ENCODE data around the gene SUN5. TPM values are rescaled to one million over a fixed set of nuclear protein-coding genes. Genes with fewer than 3 reads are reported as not detected.

The SUN5 gene
- total RNA-seq, 2 experiments from 2014 or later: not detected

GRCh38 chr20:32941155-32941885 lies 62.9 kb downstream of the SUN5 start:
- Histone ChIP-seq H3K9me3 (ENCODE audit: control insufficient read depth in 1 of 2, insufficient read depth in 1 of 2, low read length in 2 of 2) (no peaks in the 10 kb centered on the region), H3K27ac (ENCODE audit: low read depth in 1 of 2, low read length in 2 of 2) (no peak overlapping the region), H3K4me3 (ENCODE audit: low read length) (no peak overlapping the region), H3K27me3 (ENCODE audit: control insufficient read depth in 1 of 2, insufficient read depth in 2 of 2, low read length in 2 of 2) (no peaks in the 10 kb centered on the region), H3K4me1 (ENCODE audit: insufficient read depth, low read length) (peaks cover 13% of the 10 kb centered on the region), H3K36me3 (ENCODE audit: insufficient read depth, low read length) (no peaks in the 10 kb centered on the region)
- Mint-ChIP-seq H3K4me1 (ENCODE audit: low read depth) (peaks cover 12% of the 10 kb centered on the region), H3K27ac (no peak overlapping the region), H3K9me3 (peaks cover 2% of the 10 kb centered on the region), H3K27me3 (no peaks in the 10 kb centered on the region), H3K36me3 (ENCODE audit: low read depth) (peaks cover 5% of the 10 kb centered on the region), H3K4me3 (no peak overlapping the region)
- DNase-seq (no peak), ATAC-seq (ENCODE audit: poor library complexity) (no peak)
- TF ChIP-seq CTCF (IDR thresholded peaks at IDR 0.05): no peak
- POLR2A ChIA-PET: no interaction called here
- CTCF ChIA-PET: no interaction called here
- intact Hi-C loops (cut with DNase I, micrococcal nuclease): loop anchor here in 1 of 2 experiments (5.0 to 10.0 kb wide), 2 partner anchors 53 to 154 kb away; no protein-coding TSS in a partner anchor

GRCh38 chr20:32934580-32934979 lies 69.7 kb downstream of the SUN5 start:
- H3K36me3 ChIP-seq (ENCODE audit: insufficient read depth, low read length): no peaks in the 10 kb centered on the region
- no peak overlapping the region for H3K27ac ChIP-seq (ENCODE audit: low read depth in 1 of 2, low read length in 2 of 2)
- no peaks in the 10 kb centered on the region for H3K27me3 Mint-ChIP-seq
- ChIA-PET POLR2A (no interaction called here), CTCF (no interaction called here)
- no peak for TF ChIP-seq CTCF (IDR thresholded peaks at IDR 0.05)
- ATAC-seq (ENCODE audit: poor library complexity): no peak
- intact Hi-C loops (cut with DNase I, micrococcal nuclease): no loop called here
- peaks cover 0 to 3% of the 10 kb centered on the region in 2 experiments for H3K9me3 ChIP-seq (ENCODE audit: control insufficient read depth in 1 of 2, insufficient read depth in 1 of 2, low read length in 2 of 2)
- peaks cover 5% of the 10 kb centered on the region for H3K4me1 Mint-ChIP-seq (ENCODE audit: low read depth)
- no peaks in the 10 kb centered on the region for H3K27me3 ChIP-seq (ENCODE audit: control insufficient read depth in 1 of 2, insufficient read depth in 2 of 2, low read length in 2 of 2)
- DNase-seq: no peak
- H3K9me3 Mint-ChIP-seq: no peaks in the 10 kb centered on the region
- H3K4me3 ChIP-seq (ENCODE audit: low read length): no peak overlapping the region
- H3K4me1 ChIP-seq (ENCODE audit: insufficient read depth, low read length): no peaks in the 10 kb centered on the region
- H3K4me3 Mint-ChIP-seq: no peak overlapping the region
- H3K36me3 Mint-ChIP-seq (ENCODE audit: low read depth): no peaks in the 10 kb centered on the region
- no peak overlapping the region for H3K27ac Mint-ChIP-seq

Other genes starting within 250 kb of the SUN5 start
- under 1 TPM; 0.28 to 0.33 TPM for gene DNMT3B, start 242.0 kb downstream of the SUN5 start, total RNA-seq
- 100 to 1,000 TPM; 130 TPM for gene MAPRE1, start 184.5 kb downstream of the SUN5 start, total RNA-seq
- 1 to 10 TPM in 1 of 2 experiments, under 1 TPM in 1; 0.81 to 2.5 TPM for gene EFCAB8, start 145.5 kb downstream of the SUN5 start, total RNA-seq
- not detected for gene BPIFB2, start 3.3 kb upstream of the SUN5 start, total RNA-seq
- not detected for gene BPIFB6, start 27.2 kb upstream of the SUN5 start, total RNA-seq
- gene BPIFB3, start 49.5 kb upstream of the SUN5 start, total RNA-seq: not detected
- not detected for gene BPIFB4, start 75.2 kb upstream of the SUN5 start, total RNA-seq
- gene BPIFA2, start 163.7 kb upstream of the SUN5 start, total RNA-seq: not detected
- not detected for gene BPIFA3, start 212.9 kb upstream of the SUN5 start, total RNA-seq
- gene BPIFA1, start 231.6 kb upstream of the SUN5 start, total RNA-seq: not detected

All from CD4-positive, alpha-beta T cell (primary cell).